Upper lobe of left lung (tissue), 6 donors: Measurements from ENCODE around the gene MARCHF4. TPM values are rescaled to one million over a fixed set of nuclear protein-coding genes. Genes with fewer than 3 reads are reported as not detected.
A peak's percentile ranks its signal among the peaks of the same experiment; 100 is the strongest.

Experiments
- ATAC-seq, 2 donors: fragments of 200-7000 bp; cut with Tn5 transposase; one replicate each; pipeline ENCODE4 v1.9.1; 2022; ENCODE audit warnings: mild to moderate bottlenecking in 2 of 2, moderate library complexity in 2 of 2; ENCODE audit not compliant: low FRiP score in 2 of 2
- DNase-seq, 2 donors: peaks; one replicate each; pipeline ENCODE4 v3.0.0-alpha.2; 2019 to 2020
- H3K27ac ChIP-seq, 4 donors: fragments of 200-600 bp; sonication (generic); one replicate each; pipeline ENCODE4 v1.5.1; 2016 to 2019
- H3K27me3 ChIP-seq, 4 donors: fragments of 200-600 bp; sonication (generic); one replicate each; pipeline ENCODE4 v1.5.1; 2017 to 2019
- H3K36me3 ChIP-seq, 4 donors: fragments of 200-600 bp; sonication (generic); one replicate each; pipeline ENCODE4 v1.5.1; 2016 to 2019
- H3K4me1 ChIP-seq, 4 donors: fragments of 200-600 bp; sonication (generic); one replicate each; pipeline ENCODE4 v1.5.1; 2018 to 2019
- H3K4me3 ChIP-seq, 4 donors: fragments of 200-600 bp; sonication (generic); one replicate each; pipeline ENCODE4 v1.5.1; 2017 to 2019; ENCODE audit warnings: mild to moderate bottlenecking in 2 of 4, moderate library complexity in 1 of 4
- H3K9me3 ChIP-seq, 4 donors: fragments of 200-600 bp; sonication (generic); one replicate each; pipeline ENCODE4 v1.5.1; 2018 to 2019
- CTCF ChIP-seq, 6 experiments: fragments of 450-650 bp in 4 of 6; fragments of 200-600 bp in 2 of 6; sonication (generic) in 2 of 6; IDR thresholded peaks; one replicate each; pipeline ENCODE4 v1.5.1; 2016 to 2019; ENCODE audit warnings: antibody characterized with exemption in 6 of 6
- EP300 ChIP-seq, 4 donors: sonication (generic); formaldehyde crosslinking; IDR thresholded peaks; one replicate each; pipeline ENCODE4 v1.5.1; 2017; ENCODE audit warnings: antibody characterized with exemption in 4 of 4, control low read depth in 2 of 4
- POLR2A ChIP-seq, 4 donors: fragments of 450-650 bp; IDR thresholded peaks; one replicate each; pipeline ENCODE4 v1.5.1; 2016 to 2017; ENCODE audit warnings: antibody characterized with exemption in 4 of 4, mild to moderate bottlenecking in 2 of 4
- POLR2AphosphoS5 ChIP-seq, 2 donors: sonication (generic); formaldehyde crosslinking; IDR thresholded peaks; one replicate each; pipeline ENCODE4 v1.5.1; 2017; ENCODE audit warnings: antibody characterized with exemption in 2 of 2
- WGBS, 2 donors: methylation state at CpG; one replicate each; pipeline ENCODE4 v1.1.5; 2017 to 2018; 5-methylcytosine and 5-hydroxymethylcytosine counted together
- total RNA-seq, 6 donors: library from RNA; depleted of rRNA in 4 of 6; stranded (reverse); fragments of >200 nt in 4 of 6; gene quantifications; one replicate each; pipeline versions ENCODE4 v1.1.0 to v1.2.1, GENCODE V29; 2016 to 2021
- donor health status: DM: no; HTN: no; CAD: no; lungs with moderate emphysema.
- donor health status: DM: no; HTN: yes; CAD: no; lungs with severe emphysema.

The MARCHF4 gene
- total RNA-seq, 6 donors from 2014 or later = 0.06 to 0.10 TPM; not detected in 4

- Histone ChIP-seq H3K27ac (peak overlapping the region in 3 of 4 donors; percentile 3 to 70 (median 31)), H3K4me3 (no peak overlapping the region), H3K4me1 (peaks cover 9 to 21% (median 14%) of the 10 kb centered on the region in 4 donors), H3K36me3 (no peaks in the 10 kb centered on the region), H3K9me3 (no peaks in the 10 kb centered on the region), H3K27me3 (no peaks in the 10 kb centered on the region)
- 48% methylated on average over 1 of the region's 1 CpG; no CpG with 5 or more reads in 1 of the 2 donors for WGBS, 2 donors
- DNase-seq = no peak
- TF ChIP-seq EP300 (IDR thresholded peaks at IDR 0.05) (no peak), CTCF (IDR thresholded peaks at IDR 0.05) (no peak), POLR2AphosphoS5 (IDR thresholded peaks at IDR 0.05) (no peak), POLR2A (IDR thresholded peaks at IDR 0.05) (no peak)
- no peak for ATAC-seq
Observed at GRCh38 chr2:216340280-216340631, 32.0 kb downstream of the MARCHF4 start.

GRCh38 chr2:216339456-216340279 lies 32.6 kb downstream of the MARCHF4 start:
- Histone ChIP-seq H3K4me3 (no peak overlapping the region), H3K9me3 (no peaks in the 10 kb centered on the region), H3K36me3 (no peaks in the 10 kb centered on the region), H3K27ac (peak overlapping the region in 2 of 4 donors; percentile 3 to 70), H3K27me3 (no peaks in the 10 kb centered on the region), H3K4me1 (peaks cover 9 to 21% (median 14%) of the 10 kb centered on the region in 4 donors)
- WGBS, 2 donors = 36 to 49% methylated on average over 7 of the region's 7 CpGs
- DNase-seq = no peak
- TF ChIP-seq CTCF (IDR thresholded peaks at IDR 0.05) (no peak), POLR2A (IDR thresholded peaks at IDR 0.05) (no peak), EP300 (IDR thresholded peaks at IDR 0.05) (no peak), POLR2AphosphoS5 (IDR thresholded peaks at IDR 0.05) (no peak)
- peak in 1 of 2 donors; percentile 43 for ATAC-seq

- ATAC-seq = no peak
- Histone ChIP-seq H3K4me3 (no peak overlapping the region), H3K36me3 (no peaks in the 10 kb centered on the region), H3K27ac (no peak overlapping the region), H3K9me3 (no peaks in the 10 kb centered on the region), H3K4me1 (peaks cover 6 to 8% (median 8%) of the 10 kb centered on the region in 4 donors), H3K27me3 (no peaks in the 10 kb centered on the region)
- DNase-seq = no peak
- 71 to 80% methylated on average over 1 of the region's 1 CpG for WGBS, 2 donors
- TF ChIP-seq POLR2A (IDR thresholded peaks at IDR 0.05) = no peak
- TF ChIP-seq CTCF (IDR thresholded peaks at IDR 0.05) = no peak
- no peak for TF ChIP-seq EP300 (IDR thresholded peaks at IDR 0.05)
- no peak for TF ChIP-seq POLR2AphosphoS5 (IDR thresholded peaks at IDR 0.05)
Observed at GRCh38 chr2:216335252-216335651, 37.0 kb downstream of the MARCHF4 start.

GRCh38 chr2:216328347-216328746 lies 43.9 kb downstream of the MARCHF4 start:
- H3K4me3 ChIP-seq = no peak overlapping the region
- ATAC-seq (no peak), DNase-seq (no peak)
- TF ChIP-seq CTCF (IDR thresholded peaks at IDR 0.05) (no peak), EP300 (IDR thresholded peaks at IDR 0.05) (no peak), POLR2AphosphoS5 (IDR thresholded peaks at IDR 0.05) (no peak), POLR2A (IDR thresholded peaks at IDR 0.05) (no peak)
- no peaks in the 10 kb centered on the region for H3K36me3 ChIP-seq
- H3K4me1 ChIP-seq = no peaks in the 10 kb centered on the region
- H3K27me3 ChIP-seq = no peaks in the 10 kb centered on the region
- H3K9me3 ChIP-seq = no peaks in the 10 kb centered on the region
- H3K27ac ChIP-seq = no peak overlapping the region
- WGBS, 2 donors = 84 to 91% methylated on average over 5 of the region's 5 CpGs
